Stomach (tissue), 4 donors: ENCODE results near the gene NAV3.

Experiments
- EP300 ChIP-seq: sonication (generic); formaldehyde crosslinking; IDR thresholded peaks from one replicate; pipeline ENCODE4 v1.6.1; 2017; ENCODE audit warnings: antibody characterized with exemption
- POLR2A ChIP-seq, 4 donors: fragments of 450-650 bp; IDR thresholded peaks; one replicate each; pipeline ENCODE4 v1.6.1; 2016; ENCODE audit warnings: antibody characterized with exemption in 4 of 4, control low read depth in 2 of 4, mild to moderate bottlenecking in 1 of 4, moderate library complexity in 1 of 4
- POLR2AphosphoS5 ChIP-seq, 3 donors: sonication (generic); formaldehyde crosslinking; IDR thresholded peaks; one replicate each; pipeline ENCODE4 v1.6.1; 2016; ENCODE audit warnings: antibody characterized with exemption in 3 of 3
- TF ChIP-seq, protein P1 (sequence below), 7 experiments: fragments of 450-650 bp in 4 of 7; fragments of 200-600 bp in 3 of 7; sonication (generic) in 3 of 7; IDR thresholded peaks; one replicate each; pipeline ENCODE4 v1.5.1; 2016 to 2019; ENCODE audit warnings: antibody characterized with exemption in 7 of 7, control low read depth in 2 of 7, mild to moderate bottlenecking in 1 of 7

DNA sequence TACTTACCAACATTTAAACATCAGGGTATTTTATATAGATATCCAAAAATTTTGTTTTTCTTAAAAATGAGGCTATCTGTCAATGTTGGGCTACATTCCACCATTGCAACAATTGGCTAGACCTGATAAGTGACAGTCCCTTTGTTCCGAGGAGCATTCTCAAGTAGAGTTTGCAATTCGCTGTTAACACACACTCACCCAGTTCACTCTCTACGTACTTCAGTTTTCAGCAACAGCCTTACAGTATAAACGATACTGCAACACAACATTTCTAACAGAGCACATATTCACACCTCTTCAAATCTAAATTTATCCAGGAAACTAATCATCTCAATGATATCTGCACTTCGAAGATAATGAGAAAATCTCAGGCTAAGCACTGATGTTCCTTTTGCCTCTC, 393.5 kb downstream of the NAV3 start:
- TF ChIP-seq, protein P1, sequence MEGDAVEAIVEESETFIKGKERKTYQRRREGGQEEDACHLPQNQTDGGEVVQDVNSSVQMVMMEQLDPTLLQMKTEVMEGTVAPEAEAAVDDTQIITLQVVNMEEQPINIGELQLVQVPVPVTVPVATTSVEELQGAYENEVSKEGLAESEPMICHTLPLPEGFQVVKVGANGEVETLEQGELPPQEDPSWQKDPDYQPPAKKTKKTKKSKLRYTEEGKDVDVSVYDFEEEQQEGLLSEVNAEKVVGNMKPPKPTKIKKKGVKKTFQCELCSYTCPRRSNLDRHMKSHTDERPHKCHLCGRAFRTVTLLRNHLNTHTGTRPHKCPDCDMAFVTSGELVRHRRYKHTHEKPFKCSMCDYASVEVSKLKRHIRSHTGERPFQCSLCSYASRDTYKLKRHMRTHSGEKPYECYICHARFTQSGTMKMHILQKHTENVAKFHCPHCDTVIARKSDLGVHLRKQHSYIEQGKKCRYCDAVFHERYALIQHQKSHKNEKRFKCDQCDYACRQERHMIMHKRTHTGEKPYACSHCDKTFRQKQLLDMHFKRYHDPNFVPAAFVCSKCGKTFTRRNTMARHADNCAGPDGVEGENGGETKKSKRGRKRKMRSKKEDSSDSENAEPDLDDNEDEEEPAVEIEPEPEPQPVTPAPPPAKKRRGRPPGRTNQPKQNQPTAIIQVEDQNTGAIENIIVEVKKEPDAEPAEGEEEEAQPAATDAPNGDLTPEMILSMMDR (IDR thresholded peaks at IDR 0.05): no peak
- TF ChIP-seq POLR2A (IDR thresholded peaks at IDR 0.05) (no peak), POLR2AphosphoS5 (IDR thresholded peaks at IDR 0.05) (no peak), EP300 (no peak)
